DOHH2 (cell line): ENCODE results near the gene CYP1B1.
"Not testable (repeated sequence)": the region's sequence is repeated elsewhere in the genome, so short reads cannot be mapped to it uniquely, and the experiment has no call there.

ENCODE experiments used
- H3F3A ChIP-seq: fragments of 200-600 bp; sonication (generic), shearing (Covaris generic); 2 replicates; pipeline ENCODE4 v1.6.0; 2016; ENCODE audit warnings: antibody characterized with exemption, mild to moderate bottlenecking; ENCODE audit not compliant: control insufficient read depth, insufficient read depth
- H3K27ac ChIP-seq: fragments of 200-600 bp; sonication (generic); 2 replicates; pipeline ENCODE4 v1.5.1; 2014; ENCODE audit warnings: low read depth, mild to moderate bottlenecking, low read length, moderate library complexity
- H3K27me3 ChIP-seq: fragments of 200-600 bp; sonication (generic); 2 replicates; pipeline ENCODE4 v1.6.1; 2014; ENCODE audit warnings: mild to moderate bottlenecking, low read length, mixed read lengths; ENCODE audit not compliant: control insufficient read depth
- H3K36me3 ChIP-seq: fragments of 200-600 bp; sonication (generic); 2 replicates; pipeline ENCODE4 v1.6.1; 2014; ENCODE audit warnings: mild to moderate bottlenecking, low read length, moderate library complexity, mixed read lengths; ENCODE audit not compliant: control insufficient read depth
- H3K4me1 ChIP-seq: fragments of 200-600 bp; sonication (generic); 2 replicates; pipeline ENCODE4 v1.6.1; 2014; ENCODE audit warnings: mild to moderate bottlenecking, low read length, mixed read lengths; ENCODE audit not compliant: control insufficient read depth
- H3K4me2 ChIP-seq: fragments of 200-600 bp; sonication (generic); 2 replicates; pipeline ENCODE4 v1.6.0; 2014; ENCODE audit warnings: mild to moderate bottlenecking, low read length, moderate library complexity
- H3K4me3 ChIP-seq: fragments of 200-600 bp; sonication (generic); 2 replicates; pipeline ENCODE4 v1.5.1; 2014; ENCODE audit warnings: mild to moderate bottlenecking, low read length, mixed read lengths
- H3K79me2 ChIP-seq: fragments of 200-600 bp; sonication (generic); 2 replicates; pipeline ENCODE4 v1.6.1; 2014; ENCODE audit warnings: mild to moderate bottlenecking, low read length, mixed read lengths; ENCODE audit not compliant: control insufficient read depth
- H3K9me2 ChIP-seq: fragments of 200-600 bp; sonication (generic); replicated peaks from 2 replicates; pipeline ENCODE4 v1.6.1; 2014; ENCODE audit warnings: mild to moderate bottlenecking, low read length, mixed read lengths; ENCODE audit not compliant: control insufficient read depth
- H3K9me3 ChIP-seq: fragments of 200-600 bp; sonication (generic); 2 replicates; pipeline ENCODE4 v1.6.1; 2014; ENCODE audit warnings: antibody characterized with exemption, low read length, mixed read lengths; ENCODE audit not compliant: control insufficient read depth, insufficient read depth
- H4K20me1 ChIP-seq: fragments of 200-600 bp; sonication (generic); 2 replicates; pipeline ENCODE4 v1.6.0; 2014; ENCODE audit warnings: low read depth, mild to moderate bottlenecking, antibody characterized with exemption, low read length, moderate library complexity; ENCODE audit not compliant: control insufficient read depth, insufficient read depth
- EZH2phosphoT487 ChIP-seq: fragments of 200-600 bp; sonication (generic); IDR thresholded peaks from 2 replicates; pipeline ENCODE4 v1.6.1; 2017; ENCODE audit warnings: borderline replicate concordance, mild to moderate bottlenecking, antibody characterized with exemption, low read length, moderate library complexity, mixed read lengths
- TF ChIP-seq, protein P1 (sequence below): fragments of 200-600 bp; sonication (generic); IDR thresholded peaks from one replicate; pipeline ENCODE4 v1.5.1; 2014; ENCODE audit warnings: antibody characterized with exemption, mild to moderate bottlenecking, low read depth, low read length; ENCODE audit not compliant: poor library complexity, severe bottlenecking

Gene CYP1B1

DNA sequence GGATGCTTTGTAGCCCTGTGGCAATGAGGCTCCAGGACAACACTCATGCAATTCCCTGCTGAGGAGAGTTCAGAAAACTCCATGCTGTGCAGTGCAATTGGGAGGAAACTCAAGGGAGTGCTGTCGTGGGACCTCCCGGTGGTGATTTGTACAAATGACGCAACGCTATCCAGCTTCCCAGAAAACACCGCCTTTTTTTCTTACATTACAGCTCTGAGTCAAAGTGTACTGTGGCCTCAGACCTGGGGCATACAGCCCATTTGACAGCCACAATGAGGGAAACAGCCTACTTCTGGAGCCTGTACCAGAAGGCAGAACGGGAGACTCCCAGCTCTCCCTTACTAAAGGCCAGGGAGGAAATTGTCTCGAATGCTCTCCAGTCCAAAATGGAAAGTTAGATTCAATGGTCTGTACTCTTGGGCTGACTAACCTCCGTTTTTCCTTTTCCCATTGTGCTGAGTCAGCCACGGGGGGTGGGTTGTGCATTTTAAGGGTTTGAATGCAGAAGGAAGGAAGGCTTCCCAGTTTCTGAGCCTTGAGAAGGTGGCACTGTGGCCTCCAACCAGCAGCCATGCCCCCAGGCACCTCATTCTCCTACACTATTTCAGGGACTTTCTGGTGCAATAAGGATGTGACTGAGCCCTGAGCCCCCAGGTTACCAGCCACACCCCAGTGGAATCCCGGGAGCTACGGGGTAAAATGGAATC is 16.4 kb upstream of the CYP1B1 start:
- TF ChIP-seq, protein P1, sequence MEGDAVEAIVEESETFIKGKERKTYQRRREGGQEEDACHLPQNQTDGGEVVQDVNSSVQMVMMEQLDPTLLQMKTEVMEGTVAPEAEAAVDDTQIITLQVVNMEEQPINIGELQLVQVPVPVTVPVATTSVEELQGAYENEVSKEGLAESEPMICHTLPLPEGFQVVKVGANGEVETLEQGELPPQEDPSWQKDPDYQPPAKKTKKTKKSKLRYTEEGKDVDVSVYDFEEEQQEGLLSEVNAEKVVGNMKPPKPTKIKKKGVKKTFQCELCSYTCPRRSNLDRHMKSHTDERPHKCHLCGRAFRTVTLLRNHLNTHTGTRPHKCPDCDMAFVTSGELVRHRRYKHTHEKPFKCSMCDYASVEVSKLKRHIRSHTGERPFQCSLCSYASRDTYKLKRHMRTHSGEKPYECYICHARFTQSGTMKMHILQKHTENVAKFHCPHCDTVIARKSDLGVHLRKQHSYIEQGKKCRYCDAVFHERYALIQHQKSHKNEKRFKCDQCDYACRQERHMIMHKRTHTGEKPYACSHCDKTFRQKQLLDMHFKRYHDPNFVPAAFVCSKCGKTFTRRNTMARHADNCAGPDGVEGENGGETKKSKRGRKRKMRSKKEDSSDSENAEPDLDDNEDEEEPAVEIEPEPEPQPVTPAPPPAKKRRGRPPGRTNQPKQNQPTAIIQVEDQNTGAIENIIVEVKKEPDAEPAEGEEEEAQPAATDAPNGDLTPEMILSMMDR = no peak
- no peak for TF ChIP-seq EZH2phosphoT487
- no peaks in the 10 kb centered on the region for H3K79me2 ChIP-seq
- no peaks in the 10 kb centered on the region for H3K4me1 ChIP-seq
- H3K27me3 ChIP-seq = peaks cover 20% of the 10 kb centered on the region
- no peak overlapping the region for H3K27ac ChIP-seq
- no peaks in the 10 kb centered on the region for H4K20me1 ChIP-seq
- no peaks in the 10 kb centered on the region for H3K9me3 ChIP-seq
- no peak overlapping the region for H3K4me2 ChIP-seq
- H3K9me2 ChIP-seq = no peaks in the 10 kb centered on the region
- no peaks in the 10 kb centered on the region for H3F3A ChIP-seq
- H3K4me3 ChIP-seq = no peak overlapping the region
- no peaks in the 10 kb centered on the region for H3K36me3 ChIP-seq

DNA sequence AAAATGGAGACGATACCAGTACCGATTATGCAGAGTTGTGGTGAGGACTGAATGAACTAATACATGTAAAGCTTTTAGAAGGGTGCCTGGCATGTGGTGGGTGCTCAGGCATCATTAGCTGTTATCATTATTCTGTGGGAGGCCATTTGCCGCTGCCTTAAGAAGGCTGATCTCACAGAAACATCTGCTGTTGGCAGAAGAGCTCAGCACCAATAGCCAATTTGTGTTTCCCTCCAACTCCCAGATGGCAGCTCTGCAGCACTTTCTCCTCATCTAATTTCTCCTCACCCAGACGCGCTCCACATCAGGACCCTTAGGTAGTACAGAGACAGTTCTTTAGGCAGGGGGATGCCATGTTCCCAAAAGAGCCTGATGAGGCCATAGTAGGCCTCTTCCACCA is 15.8 kb upstream of the CYP1B1 start:
- H3K27ac ChIP-seq = no peak overlapping the region
- H3K79me2 ChIP-seq = no peaks in the 10 kb centered on the region
- H3K4me2 ChIP-seq = no peak overlapping the region

DNA sequence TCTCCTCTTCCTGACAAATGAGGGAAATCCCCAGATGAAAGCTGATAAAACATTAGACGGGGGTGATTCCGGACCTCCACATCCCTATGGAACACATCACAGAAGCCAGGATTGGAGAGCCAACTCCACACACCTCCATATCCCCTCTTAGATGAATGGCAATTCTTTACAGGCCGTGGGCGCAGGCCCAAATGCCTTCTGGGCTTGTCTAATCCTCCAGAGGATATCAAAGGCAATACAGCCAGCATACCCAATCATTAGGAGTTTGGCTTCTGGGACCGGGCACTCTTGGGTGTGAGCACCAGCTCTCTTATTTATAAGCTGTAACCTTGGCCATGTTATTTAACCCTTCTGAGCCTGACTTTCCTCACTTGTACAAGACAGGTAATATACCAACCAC is 15.0 kb upstream of the CYP1B1 start:
- H3K27me3 ChIP-seq = peaks cover 8% of the 10 kb centered on the region

More for the DNA sequence above, 15.8 kb upstream of the CYP1B1 start:
- Histone ChIP-seq H3K4me1 (no peaks in the 10 kb centered on the region), H3K4me3 (no peak overlapping the region), H3K9me3 (no peaks in the 10 kb centered on the region), H3F3A (no peaks in the 10 kb centered on the region), H3K9me2 (no peaks in the 10 kb centered on the region), H3K27me3 (peaks cover 16% of the 10 kb centered on the region), H3K36me3 (no peaks in the 10 kb centered on the region), H4K20me1 (no peaks in the 10 kb centered on the region)
- TF ChIP-seq, protein P1 = no peak
- no peak for TF ChIP-seq EZH2phosphoT487

DNA sequence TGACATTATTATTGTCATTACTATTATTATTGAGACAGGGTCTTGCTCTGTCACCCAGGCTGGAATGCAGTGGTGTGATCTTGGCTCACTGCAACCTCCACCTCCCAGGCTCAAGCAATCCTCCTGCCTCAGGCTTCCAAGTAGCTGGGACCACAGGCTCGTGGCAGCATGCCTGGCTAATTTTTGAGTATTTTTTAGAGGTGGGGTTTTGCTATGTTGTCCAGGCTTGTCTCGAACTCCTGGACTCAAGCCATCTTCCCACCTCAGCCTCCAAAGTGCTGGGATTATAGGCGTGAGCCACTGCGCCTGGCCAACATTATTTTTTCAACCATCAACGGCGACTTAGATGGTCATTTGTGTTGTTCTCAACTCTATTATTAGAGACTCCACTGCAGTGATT is 14.3 kb upstream of the CYP1B1 start:
- not testable (repeated sequence) for H3K79me2 ChIP-seq, H3K27me3 ChIP-seq, H3K4me3 ChIP-seq, H3F3A ChIP-seq, H3K9me3 ChIP-seq, H3K36me3 ChIP-seq, H3K4me1 ChIP-seq, H3K27ac ChIP-seq, H4K20me1 ChIP-seq, H3K4me2 ChIP-seq, H3K9me2 ChIP-seq

More for the DNA sequence above, 15.0 kb upstream of the CYP1B1 start:
- Histone ChIP-seq H3K4me3 (no peak overlapping the region), H3K9me3 (no peaks in the 10 kb centered on the region), H4K20me1 (no peaks in the 10 kb centered on the region), H3K4me1 (no peaks in the 10 kb centered on the region), H3K27ac (no peak overlapping the region), H3F3A (no peaks in the 10 kb centered on the region), H3K4me2 (no peak overlapping the region), H3K9me2 (no peaks in the 10 kb centered on the region), H3K79me2 (no peaks in the 10 kb centered on the region), H3K36me3 (no peaks in the 10 kb centered on the region)
- no peak for TF ChIP-seq EZH2phosphoT487
- TF ChIP-seq, protein P1 = no peak

DNA sequence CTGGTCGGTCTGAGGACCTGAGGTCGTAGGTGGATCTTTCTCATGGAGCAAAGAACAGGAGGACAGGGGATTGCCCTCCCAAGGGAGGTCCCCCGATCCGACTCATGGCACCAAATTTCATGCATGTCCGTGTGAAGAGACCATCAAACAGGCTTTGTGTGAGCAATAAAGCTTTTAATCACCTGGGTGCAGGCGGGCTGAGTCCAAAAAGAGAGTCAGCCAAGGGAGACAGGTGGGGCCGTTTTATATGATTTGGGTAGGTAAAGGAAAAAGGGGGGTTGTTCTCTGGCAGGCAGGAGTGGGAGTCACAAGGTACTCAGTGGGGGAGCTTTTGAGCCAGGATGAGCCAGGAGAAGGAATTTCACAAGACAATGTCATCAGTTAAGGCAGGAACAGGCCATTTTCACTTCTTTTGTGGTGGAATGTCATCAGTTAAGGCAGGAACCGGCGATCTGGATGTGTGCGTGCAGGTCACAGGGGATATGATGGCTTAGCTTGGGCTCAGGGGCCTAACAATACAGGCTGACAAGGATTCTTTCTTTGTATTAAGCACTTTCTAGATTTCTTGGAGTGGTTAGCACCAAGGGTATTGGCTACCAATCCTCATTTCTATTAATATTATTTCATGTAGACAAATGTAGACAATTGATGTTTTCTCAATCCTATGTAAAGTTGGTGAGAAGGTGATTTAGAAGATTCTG is 10.2 kb upstream of the CYP1B1 start:
- H4K20me1 ChIP-seq, H3F3A ChIP-seq, H3K27ac ChIP-seq, H3K4me3 ChIP-seq, H3K9me3 ChIP-seq, H3K9me2 ChIP-seq, H3K4me2 ChIP-seq, H3K27me3 ChIP-seq, H3K79me2 ChIP-seq, H3K36me3 ChIP-seq, H3K4me1 ChIP-seq: not testable (repeated sequence)

DNA sequence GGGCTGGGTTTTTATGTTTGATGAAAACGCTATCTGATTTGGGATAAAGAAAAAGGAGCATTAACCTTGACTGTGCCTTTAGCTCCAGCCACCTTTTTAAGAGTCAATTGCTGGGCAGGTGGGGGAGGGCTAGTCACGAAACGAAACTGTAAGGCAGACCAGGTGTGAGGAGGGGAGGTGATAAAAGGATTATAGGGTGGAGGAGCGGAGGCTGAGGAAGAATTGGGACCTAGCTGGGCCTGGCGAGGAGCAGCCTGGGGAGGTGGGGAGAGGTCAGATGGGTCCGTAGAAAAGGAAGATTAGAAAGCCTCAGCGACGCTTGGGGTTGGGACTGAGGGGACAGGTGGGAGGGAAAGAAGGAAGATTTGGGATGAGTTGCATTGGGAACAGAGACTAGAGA is 8.6 kb upstream of the CYP1B1 start:
- H3K4me3 ChIP-seq, H3K27me3 ChIP-seq, H3K4me2 ChIP-seq, H3K27ac ChIP-seq, H3F3A ChIP-seq, H3K9me3 ChIP-seq, H3K79me2 ChIP-seq, H4K20me1 ChIP-seq, H3K4me1 ChIP-seq, H3K9me2 ChIP-seq, H3K36me3 ChIP-seq: not testable (repeated sequence)
